ENCODE results near the gene TMA7B. TPM values are rescaled to one million over a fixed set of nuclear protein-coding genes. Genes with fewer than 3 reads are reported as not detected.
A peak's percentile ranks its signal among the peaks of the same experiment; 100 is the strongest.

TMA7B gene
- total and polyA plus RNA-seq, 8 donors, result 0.17 to 0.42 (median 0.24) TPM

- Histone ChIP-seq H3K27me3 (peaks cover 0 to 6% of the 10 kb centered on the region in 2 donors), H3K27ac (no peak overlapping the region), H3K4me1 (peaks cover 0 to 6% of the 10 kb centered on the region in 2 donors), H3K36me3 (no peaks in the 10 kb centered on the region), H3K4me3 (no peak overlapping the region), H3K9me3 (no peaks in the 10 kb centered on the region)
- DNase-seq (no peak), ATAC-seq (no peak)
- no peak for TF ChIP-seq CTCF (IDR thresholded peaks at IDR 0.05)
- intact Hi-C loops (cut with DNase I), result no loop called here
Observed at GRCh38 chr22:40002935-40003715, 42.9 kb downstream of the TMA7B start.

GRCh38 chr22:40004836-40005235 lies 44.6 kb downstream of the TMA7B start:
- no peak for TF ChIP-seq CTCF (IDR thresholded peaks at IDR 0.05)
- Histone ChIP-seq H3K9me3 (no peaks in the 10 kb centered on the region), H3K27me3 (peaks cover 10 to 23% of the 10 kb centered on the region in 2 donors), H3K4me3 (no peak overlapping the region), H3K36me3 (no peaks in the 10 kb centered on the region), H3K4me1 (peaks cover 0 to 22% of the 10 kb centered on the region in 2 donors), H3K27ac (no peak overlapping the region)
- no peak for DNase-seq
- intact Hi-C loops (cut with DNase I), result no loop called here
- no peak for ATAC-seq

- Histone ChIP-seq H3K9me3 (no peaks in the 10 kb centered on the region), H3K4me1 (peaks cover 0 to 27% of the 10 kb centered on the region in 2 donors), H3K27me3 (peaks cover 11 to 39% of the 10 kb centered on the region in 2 donors), H3K4me3 (no peak overlapping the region), H3K27ac (no peak overlapping the region), H3K36me3 (no peaks in the 10 kb centered on the region)
- intact Hi-C loops (cut with DNase I), result no loop called here
- no peak for TF ChIP-seq CTCF (IDR thresholded peaks at IDR 0.05)
- no peak for DNase-seq
- ATAC-seq, result no peak
Observed at GRCh38 chr22:40006641-40007040, 46.4 kb downstream of the TMA7B start.

GRCh38 chr22:40007853-40008710 lies 47.9 kb downstream of the TMA7B start:
- no peaks in the 10 kb centered on the region for H3K36me3 ChIP-seq
- peak; percentile 30 for ATAC-seq
- H3K27ac ChIP-seq, result peak overlapping the region in 1 of 2 donors; percentile 65
- H3K4me3 ChIP-seq, result no peak overlapping the region
- no peak for DNase-seq
- no peaks in the 10 kb centered on the region for H3K9me3 ChIP-seq
- intact Hi-C loops (cut with DNase I), result no loop called here
- H3K4me1 ChIP-seq, result peaks cover 0 to 27% of the 10 kb centered on the region in 2 donors
- H3K27me3 ChIP-seq, result peaks cover 11 to 52% of the 10 kb centered on the region in 2 donors
- TF ChIP-seq CTCF (IDR thresholded peaks at IDR 0.05), result no peak

- no peak for TF ChIP-seq CTCF (IDR thresholded peaks at IDR 0.05)
- DNase-seq (no peak), ATAC-seq (no peak)
- intact Hi-C loops (cut with DNase I), result no loop called here
- Histone ChIP-seq H3K27me3 (peaks cover 11 to 52% of the 10 kb centered on the region in 2 donors), H3K4me1 (peaks cover 0 to 27% of the 10 kb centered on the region in 2 donors), H3K27ac (no peak overlapping the region), H3K9me3 (no peaks in the 10 kb centered on the region), H3K36me3 (no peaks in the 10 kb centered on the region), H3K4me3 (no peak overlapping the region)
Observed at GRCh38 chr22:40008726-40009291, 48.6 kb downstream of the TMA7B start.

Data from left lung (tissue), 10 donors.